Jurkat, Clone E6-1 (cell line): ENCODE results near the gene PDCD6IP.
"Not testable (repeated sequence)": the region's sequence is repeated elsewhere in the genome, so short reads cannot be mapped to it uniquely, and the experiment has no call there.

Experiments
- DNase-seq: peaks from one replicate; pipeline ENCODE4 v3.0.0-alpha.2; 2011; ENCODE audit warnings: low read depth, low spot score
- H3K4me3 ChIP-seq: 2 replicates; pipeline ENCODE4 v1.5.1; 2011; ENCODE audit warnings: mild to moderate bottlenecking, low read length, control low read depth, moderate library complexity

PDCD6IP gene

GRCh38 chr3:33837182-33837581 lies 38.8 kb downstream of the PDCD6IP start:
- H3K4me3 ChIP-seq, DNase-seq: not testable (repeated sequence)

GRCh38 chr3:33839283-33839682 lies 40.9 kb downstream of the PDCD6IP start:
- H3K4me3 ChIP-seq = no peak overlapping the region
- DNase-seq = no peak

- no peak for DNase-seq
- no peak overlapping the region for H3K4me3 ChIP-seq
Measured at GRCh38 chr3:33840179-33840578, 41.7 kb downstream of the PDCD6IP start.

GRCh38 chr3:33848624-33849347 lies 50.4 kb downstream of the PDCD6IP start:
- peak; percentile 44 for DNase-seq
- no peak overlapping the region for H3K4me3 ChIP-seq

GRCh38 chr3:33850599-33850998 lies 52.2 kb downstream of the PDCD6IP start:
- not testable (repeated sequence) for H3K4me3 ChIP-seq, DNase-seq

GRCh38 chr3:33855407-33855806 lies 57.0 kb downstream of the PDCD6IP start:
- not testable (repeated sequence) for DNase-seq, H3K4me3 ChIP-seq

- no peak for DNase-seq
- no peak overlapping the region for H3K4me3 ChIP-seq
Measured at GRCh38 chr3:33855884-33856546, 57.6 kb downstream of the PDCD6IP start.

- DNase-seq, H3K4me3 ChIP-seq: not testable (repeated sequence)
Measured at GRCh38 chr3:33857701-33858100, 59.3 kb downstream of the PDCD6IP start.

- H3K4me3 ChIP-seq = no peak overlapping the region
- no peak for DNase-seq
Measured at GRCh38 chr3:33858131-33858530, 59.7 kb downstream of the PDCD6IP start.

- H3K4me3 ChIP-seq = no peak overlapping the region
- DNase-seq = no peak
Measured at GRCh38 chr3:33860373-33861050, 62.1 kb downstream of the PDCD6IP start.

- H3K4me3 ChIP-seq = no peak overlapping the region
- DNase-seq = no peak
Measured at GRCh38 chr3:33865133-33865532, 66.7 kb downstream of the PDCD6IP start.

- no peak overlapping the region for H3K4me3 ChIP-seq
- no peak for DNase-seq
Measured at GRCh38 chr3:33868309-33868708, 69.9 kb downstream of the PDCD6IP start.

GRCh38 chr3:33869977-33870376 lies 71.5 kb downstream of the PDCD6IP start:
- no peak for DNase-seq
- H3K4me3 ChIP-seq = no peak overlapping the region

GRCh38 chr3:33874815-33875214 lies 76.4 kb downstream of the PDCD6IP start:
- DNase-seq = no peak

GRCh38 chr3:33875680-33876079 lies 77.2 kb downstream of the PDCD6IP start:
- DNase-seq = no peak
- H3K4me3 ChIP-seq = no peak overlapping the region

More at GRCh38 chr3:33874815-33875214, 76.4 kb downstream of the PDCD6IP start:
- H3K4me3 ChIP-seq = no peak overlapping the region

GRCh38 chr3:33877187-33877586 lies 78.8 kb downstream of the PDCD6IP start:
- DNase-seq = no peak
- no peak overlapping the region for H3K4me3 ChIP-seq

GRCh38 chr3:33879540-33879939 lies 81.1 kb downstream of the PDCD6IP start:
- DNase-seq = no peak
- no peak overlapping the region for H3K4me3 ChIP-seq

- H3K4me3 ChIP-seq = no peak overlapping the region
- no peak for DNase-seq
Measured at GRCh38 chr3:33881156-33882064, 83.0 kb downstream of the PDCD6IP start.

- no peak overlapping the region for H3K4me3 ChIP-seq
- DNase-seq = no peak
Measured at GRCh38 chr3:33882296-33882695, 83.9 kb downstream of the PDCD6IP start.
